Stimulated activated CD4-positive, alpha-beta T cell treated with anti-CD3 and anti-CD28 coated beads, Interleukin-12 subunit alpha, Interleukin-12 subunit beta, amount 100 ng/mL, for 4 hours (primary cell): ENCODE measurements around the gene ATXN7L1.
"Not testable (repeated sequence)": the region's sequence is repeated elsewhere in the genome, so short reads cannot be mapped to it uniquely, and the experiment has no call there.

Source experiments
- DNase-seq: peaks from one replicate; pipeline ENCODE4 v3.0.0-alpha.2; 2020

The ATXN7L1 gene

GRCh38 chr7:105599551-105599950, 276.8 kb downstream of the ATXN7L1 start:
- no peak for DNase-seq

GRCh38 chr7:105599080-105599479, 277.3 kb downstream of the ATXN7L1 start:
- DNase-seq = not testable (repeated sequence)

DNA sequence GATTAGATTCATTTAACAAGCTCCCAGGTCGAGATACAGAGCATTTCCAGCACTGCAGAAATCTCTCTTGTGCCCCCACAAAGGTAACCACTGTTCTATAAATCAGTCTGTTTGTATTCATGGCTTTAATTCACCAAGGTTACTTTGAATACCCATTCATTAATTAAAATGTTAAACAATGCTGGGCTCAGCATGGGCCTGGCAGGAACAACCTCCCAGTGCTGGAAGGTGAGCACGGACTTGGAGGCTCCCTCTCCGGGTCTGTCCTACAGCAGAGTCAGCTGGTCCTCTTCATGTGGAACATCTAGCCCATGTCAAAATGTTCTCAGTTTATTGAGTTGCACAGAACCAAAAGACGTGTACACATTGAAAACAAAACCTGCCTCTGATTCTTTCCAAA, 279.5 kb downstream of the ATXN7L1 start:
- DNase-seq = no peak

DNA sequence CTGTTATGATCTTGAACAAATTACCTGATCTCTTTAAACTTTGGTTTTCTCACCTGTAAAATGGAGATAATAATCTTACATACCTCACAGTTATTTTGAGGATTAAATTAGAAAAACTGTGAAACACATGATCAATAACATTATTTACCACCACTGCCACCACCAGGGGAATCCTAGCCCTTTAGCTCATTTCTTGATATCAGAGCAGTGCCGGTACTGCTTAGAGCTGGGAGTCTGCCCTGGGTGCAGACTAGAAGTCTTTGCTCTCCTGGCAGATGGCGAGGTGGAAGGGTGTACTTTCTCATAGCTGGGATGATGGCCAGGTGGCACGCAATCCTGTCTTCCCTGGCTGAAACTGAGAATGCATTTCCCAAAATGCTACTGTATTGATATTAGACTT, 282.4 kb downstream of the ATXN7L1 start:
- no peak for DNase-seq

DNA sequence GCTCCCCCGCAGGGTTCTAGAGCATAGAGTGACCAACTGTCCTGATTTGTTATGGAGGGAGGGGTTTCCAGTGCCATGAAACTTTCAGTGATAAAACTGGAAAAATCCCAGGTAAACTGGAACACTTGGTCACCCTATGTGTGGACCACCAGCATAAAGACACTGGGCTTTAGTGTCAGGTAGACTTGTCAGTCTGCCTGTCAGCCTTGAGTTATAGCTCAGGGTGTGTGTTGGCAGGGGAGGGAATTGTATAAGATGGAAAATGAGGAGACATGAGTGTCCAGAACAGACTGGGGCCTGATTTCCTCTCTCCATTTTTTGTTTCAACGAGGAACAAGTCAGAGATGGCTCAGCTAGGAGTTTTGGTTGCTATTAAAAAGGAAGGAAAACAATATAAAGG, 284.9 kb downstream of the ATXN7L1 start:
- no peak for DNase-seq

DNA sequence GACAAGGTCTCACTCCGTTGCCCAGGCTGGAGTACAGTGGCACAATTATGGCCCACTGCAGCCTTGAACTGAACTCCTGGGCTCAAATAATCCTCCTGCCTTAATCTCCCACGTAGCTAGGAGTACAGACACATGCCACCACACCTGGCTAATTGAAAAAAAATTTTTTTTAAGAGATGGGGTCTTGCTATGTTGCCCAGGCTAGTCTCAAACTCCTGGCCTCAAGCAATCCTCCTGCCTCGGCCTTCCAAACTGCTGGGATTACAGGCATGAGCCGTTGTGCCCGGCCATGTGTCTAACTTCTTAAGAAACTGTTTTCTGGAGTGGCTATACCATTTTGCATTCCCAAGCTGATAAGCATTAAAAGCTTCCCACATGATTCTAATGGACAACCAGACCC, 285.6 kb downstream of the ATXN7L1 start:
- DNase-seq = no peak

GRCh38 chr7:105589356-105590077, 286.9 kb downstream of the ATXN7L1 start:
- DNase-seq = peak; percentile 22

DNA sequence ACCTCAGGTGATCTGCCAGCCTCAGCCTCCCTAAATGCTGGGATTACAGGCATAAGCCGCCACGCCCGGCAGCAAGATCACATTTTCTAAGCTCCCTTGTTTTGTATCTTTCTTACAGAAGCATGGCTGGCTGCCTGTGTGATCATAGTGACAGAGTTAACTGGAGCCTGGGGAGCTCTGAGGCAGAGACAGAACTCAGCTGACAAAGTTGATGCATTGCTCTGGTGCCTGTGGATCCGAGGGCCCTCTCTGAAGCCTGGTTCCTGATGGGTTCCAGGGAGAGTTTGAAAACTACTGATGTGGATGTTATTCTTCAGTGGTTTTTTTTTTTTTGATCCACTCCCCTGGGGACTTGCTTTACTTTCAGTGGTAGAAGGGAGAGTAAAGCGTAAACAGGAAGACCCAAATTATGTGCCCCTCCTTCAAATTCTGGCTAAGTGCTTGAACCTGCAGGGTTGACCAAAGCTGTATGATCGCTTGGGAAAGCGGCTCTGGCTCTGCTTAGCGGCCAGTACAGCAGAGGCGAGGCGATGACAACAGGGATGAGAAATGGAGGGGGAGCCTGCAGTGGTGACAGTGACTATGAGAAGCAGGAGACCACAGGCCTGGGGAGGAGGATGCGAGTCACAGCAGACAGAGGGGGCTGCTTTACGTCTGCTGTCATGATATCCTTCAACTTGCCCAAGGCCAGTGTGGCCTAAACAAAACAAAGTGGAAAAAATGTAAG, 288.3 kb downstream of the ATXN7L1 start:
- no peak for DNase-seq

DNA sequence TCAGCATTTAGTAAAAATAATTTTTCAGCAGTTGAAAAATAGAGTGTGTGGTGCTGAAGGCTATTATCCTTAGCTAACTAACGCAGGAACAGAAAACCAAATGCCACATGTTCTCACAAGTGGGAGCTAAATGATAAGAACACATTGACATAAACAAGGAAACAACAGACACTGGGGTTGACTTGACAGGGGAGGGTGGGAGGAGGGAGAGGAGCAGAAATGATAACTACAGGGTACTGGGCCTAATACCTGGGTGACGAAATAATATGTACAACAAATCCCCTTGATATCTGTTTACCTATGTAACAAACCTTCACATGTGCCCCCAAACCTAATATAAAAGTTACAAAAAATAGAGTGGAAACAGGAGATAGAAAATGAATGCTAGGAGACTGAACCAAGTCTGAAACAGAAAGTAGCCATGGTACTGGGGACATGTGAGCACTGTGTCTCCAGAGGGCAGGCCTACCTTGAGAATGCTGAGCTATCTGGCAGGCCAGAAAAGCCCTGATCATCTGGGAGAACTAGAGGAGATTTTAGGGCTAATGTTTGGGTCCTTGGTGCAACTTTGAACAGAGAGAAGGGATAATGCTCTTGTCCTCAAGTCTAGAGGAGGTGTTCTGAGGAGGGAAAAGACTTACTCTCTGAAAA, 290.4 kb downstream of the ATXN7L1 start:
- DNase-seq = no peak

GRCh38 chr7:105584165-105584564, 292.2 kb downstream of the ATXN7L1 start:
- DNase-seq = no peak

- no peak for DNase-seq
Measured at GRCh38 chr7:105583061-105583460, 293.3 kb downstream of the ATXN7L1 start.

DNA sequence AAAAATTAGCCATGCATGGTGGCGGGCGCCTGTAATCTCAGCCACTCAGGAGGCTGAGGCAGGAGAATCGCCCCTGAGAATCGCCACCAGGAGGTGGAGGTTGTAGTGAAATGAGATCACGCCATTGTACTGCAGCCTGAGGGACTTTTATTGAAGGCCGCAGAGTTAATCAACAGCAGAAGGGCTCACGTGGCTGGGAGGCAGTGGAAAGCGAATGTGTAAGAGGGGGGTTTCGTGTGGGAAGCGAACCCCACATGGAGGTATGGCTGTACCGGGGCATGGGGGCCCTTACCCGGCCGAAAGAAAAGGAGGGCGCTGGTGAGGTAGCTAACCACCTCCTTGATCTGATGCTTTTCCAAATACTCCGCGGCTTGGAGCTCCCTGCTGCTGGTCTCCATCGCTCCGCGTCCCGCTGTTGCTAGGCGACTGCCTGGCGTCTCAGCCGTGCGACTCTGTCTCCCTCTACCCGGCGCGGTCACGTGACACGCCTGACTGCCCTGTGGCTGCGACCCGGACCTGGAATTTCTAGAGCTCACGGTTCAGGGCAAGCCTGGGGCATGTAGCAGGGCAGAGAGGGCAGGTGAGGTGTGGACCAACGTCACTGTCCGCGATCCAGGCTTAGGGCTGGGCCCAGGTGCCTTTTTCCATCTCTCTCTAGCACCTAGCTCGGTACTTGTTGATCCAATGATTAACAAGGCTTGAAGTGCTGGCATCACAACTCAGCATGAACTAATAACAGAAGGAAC, 295.2 kb downstream of the ATXN7L1 start, which contains the start of gene EFCAB10:
TSS of gene EFCAB10 (minus strand) at position 428 of the 746 bp plus-strand sequence. CDS start at position 398, 30 bp downstream.
- peak; percentile 32 for DNase-seq

GRCh38 chr7:105580022-105580740, 296.2 kb downstream of the ATXN7L1 start:
- no peak for DNase-seq

DNA sequence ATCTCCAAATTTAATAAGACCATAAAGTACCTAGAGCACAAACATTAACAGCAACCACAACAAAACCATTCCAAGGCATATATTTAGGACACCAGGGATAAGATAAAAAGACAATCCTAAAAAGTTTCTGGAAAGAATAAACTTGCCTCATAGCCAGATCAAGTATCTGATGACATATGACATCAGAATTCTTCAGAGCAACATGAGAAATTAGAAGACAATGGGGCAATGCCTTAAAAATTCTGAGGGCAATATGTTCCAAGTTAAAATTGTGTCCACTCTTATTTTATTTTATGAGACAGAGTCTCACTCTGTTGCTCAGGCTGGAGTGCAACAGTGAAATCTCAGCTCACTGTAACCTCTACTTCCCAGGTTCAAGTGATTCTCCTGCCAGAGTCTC, 297.9 kb downstream of the ATXN7L1 start:
- no peak for DNase-seq

DNA sequence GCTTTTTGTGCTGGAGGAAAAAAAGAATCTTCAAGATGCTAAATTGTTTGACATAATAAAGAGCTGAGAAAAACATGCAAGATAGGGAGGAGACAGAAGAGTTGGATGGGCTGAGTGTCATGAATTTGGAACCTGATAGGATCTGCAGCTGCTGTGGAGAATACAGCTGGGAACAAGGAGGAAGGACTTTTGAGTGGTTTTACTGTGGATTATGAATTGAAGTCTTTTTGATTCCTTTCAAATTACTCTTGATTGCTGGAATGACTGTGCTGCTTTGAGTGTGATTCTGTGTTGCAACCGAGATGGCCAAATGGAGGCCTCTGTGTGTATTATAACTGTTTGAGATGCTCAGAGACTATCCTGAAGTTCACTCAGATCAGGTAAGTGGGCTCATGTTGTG, 299.1 kb downstream of the ATXN7L1 start:
- DNase-seq = no peak

DNA sequence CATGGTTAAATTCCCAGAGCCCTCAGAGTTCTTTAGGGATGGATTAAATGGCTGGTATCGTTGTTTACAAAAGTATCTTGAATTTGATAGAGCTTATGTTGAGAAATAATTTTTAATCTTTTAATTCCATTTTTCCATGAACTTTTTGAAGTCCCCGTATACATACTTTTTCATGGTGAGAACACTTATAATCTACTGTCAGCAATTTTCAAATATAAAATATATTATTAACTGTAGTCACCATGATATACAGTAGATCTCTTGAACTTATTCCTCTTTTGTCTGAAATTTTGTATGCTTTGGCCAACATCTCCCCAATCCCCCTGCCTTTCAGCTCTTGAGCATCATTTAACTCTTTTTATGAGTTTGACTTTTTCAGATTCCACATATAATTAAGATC, 304.5 kb downstream of the ATXN7L1 start:
- DNase-seq = no peak

DNA sequence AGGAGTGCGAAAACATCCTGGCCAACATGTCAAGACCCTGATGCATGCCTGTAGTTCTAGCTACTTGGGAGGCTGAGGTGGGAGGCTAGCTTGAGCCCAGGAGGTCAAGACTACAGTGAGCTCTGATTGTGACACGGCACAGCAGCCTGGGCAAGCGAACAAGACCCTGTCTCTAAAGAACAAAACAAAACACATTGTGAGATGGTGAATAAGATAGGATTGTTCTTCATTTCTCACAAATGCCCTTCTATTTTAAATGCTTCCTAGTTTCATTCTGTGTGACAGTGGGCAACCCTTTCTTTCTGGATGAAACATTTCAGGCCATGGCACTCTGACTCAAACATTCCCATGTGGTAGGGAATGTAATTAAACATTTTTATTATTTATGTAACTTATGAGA, 308.6 kb downstream of the ATXN7L1 start:
- no peak for DNase-seq

DNA sequence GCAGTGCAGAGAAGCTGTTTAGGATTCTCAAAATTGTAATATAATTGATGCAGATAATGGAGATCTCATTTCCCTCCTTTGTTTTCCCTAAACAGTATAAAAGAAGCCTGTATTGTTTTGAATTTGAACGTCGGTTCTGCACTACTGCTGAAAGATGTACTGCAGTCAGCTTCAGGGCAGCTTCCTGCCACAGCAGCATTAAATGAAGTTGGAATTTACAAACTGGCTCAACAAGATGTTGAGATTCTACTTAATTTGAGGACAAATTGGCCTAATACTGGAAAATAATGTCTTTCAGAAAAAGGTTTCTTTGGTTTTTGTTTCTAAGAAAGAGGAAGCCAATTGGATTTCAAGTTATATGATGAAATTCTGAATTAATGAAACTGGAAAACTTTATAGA, 309.4 kb downstream of the ATXN7L1 start:
- no peak for DNase-seq

DNA sequence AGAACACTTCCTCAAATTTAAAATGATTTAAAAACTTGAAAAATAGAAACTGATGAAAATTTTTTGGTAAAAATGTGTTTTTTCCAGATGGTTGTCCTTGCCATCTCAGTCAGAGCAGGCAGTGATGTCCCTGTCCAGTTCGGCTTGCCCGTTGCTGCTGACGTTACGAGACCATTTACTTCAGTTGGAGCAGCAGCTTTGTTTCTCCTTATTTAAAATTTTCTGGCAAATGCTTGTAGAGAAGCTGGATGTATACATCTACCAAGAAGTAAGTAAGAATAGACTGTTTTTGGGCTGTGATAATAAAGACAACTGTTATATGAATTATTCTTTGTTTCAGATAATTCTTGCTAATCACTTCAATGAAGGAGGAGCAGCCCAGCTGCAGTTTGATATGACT, 311.2 kb downstream of the ATXN7L1 start:
- no peak for DNase-seq

DNA sequence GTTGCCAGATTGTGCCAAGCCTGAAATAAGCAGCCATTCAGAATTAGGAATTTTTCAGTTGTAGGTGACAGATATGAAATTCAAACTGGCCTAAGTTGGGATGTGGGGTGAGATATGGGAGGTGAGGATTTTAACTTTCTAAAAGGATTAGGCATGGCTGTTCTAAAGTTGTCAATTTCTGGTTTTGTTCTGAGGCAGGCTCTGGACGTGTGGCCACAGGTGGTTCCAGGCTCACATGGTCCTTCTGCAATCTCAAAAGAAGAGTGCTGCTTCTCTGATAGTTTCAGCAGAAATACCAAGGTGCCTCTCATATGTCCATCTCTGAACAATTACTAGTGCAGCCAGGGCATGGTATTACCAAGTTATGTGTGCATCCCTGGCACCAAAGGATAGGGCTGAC, 316.5 kb downstream of the ATXN7L1 start:
- DNase-seq = no peak
